Gastrocnemius medialis (tissue), 4 donors: ENCODE data around the gene ENKUR. TPM values are rescaled to one million over a fixed set of nuclear protein-coding genes. Genes with fewer than 3 reads are reported as not detected.
A peak's percentile ranks its signal among the peaks of the same experiment; 100 is the strongest.

Experiments used
- ATAC-seq, 2 donors: fragments of 150-250 bp; one replicate each; pipeline ENCODE4 v1.9.1; 2016
- DNase-seq, 2 donors: peaks; one replicate each; pipeline ENCODE4 v3.0.0-alpha.2; 2019
- H3K27ac ChIP-seq, 4 donors: fragments of 200-600 bp; sonication (generic); 1 replicate in 1 of 4; 2 replicates in 3 of 4; pipeline ENCODE4 v1.5.1; 2016 to 2018; ENCODE audit warnings: mild to moderate bottlenecking in 2 of 4, moderate library complexity in 1 of 4
- H3K27me3 ChIP-seq, 3 donors: fragments of 200-600 bp; sonication (generic) in 2 of 3; 1 replicate in 1 of 3; 2 replicates in 2 of 3; pipeline versions ENCODE4 v1.5.1 to v1.6.0; 2016 to 2019; ENCODE audit warnings: mild to moderate bottlenecking in 1 of 3, moderate library complexity in 1 of 3
- H3K36me3 ChIP-seq, 2 donors: fragments of 200-600 bp; sonication (generic) in 1 of 2; one replicate each; pipeline ENCODE4 v1.5.1; 2017 to 2018
- H3K4me1 ChIP-seq, 2 donors: fragments of 200-600 bp; sonication (generic) in 1 of 2; one replicate each; pipeline ENCODE4 v1.5.1; 2016 to 2017; ENCODE audit warnings: mild to moderate bottlenecking in 2 of 2
- H3K4me3 ChIP-seq, 4 donors: fragments of 200-600 bp; sonication (generic) in 3 of 4; 1 replicate in 1 of 4; 2 replicates in 3 of 4; pipeline ENCODE4 v1.5.1; 2016 to 2019; ENCODE audit warnings: mild to moderate bottlenecking in 2 of 4
- H3K9me3 ChIP-seq, 3 donors: fragments of 200-600 bp; sonication (generic) in 2 of 3; 1 replicate in 1 of 3; 2 replicates in 2 of 3; pipeline ENCODE4 v1.5.1; 2016 to 2019
- CTCF ChIP-seq, 5 experiments: fragments of 450-650 bp in 3 of 5; fragments of 200-600 bp in 2 of 5; sonication (generic) in 2 of 5; IDR thresholded peaks in 4 of 5; conservative IDR thresholded peaks in 1 of 5; 1 replicate in 4 of 5; 2 replicates in 1 of 5; pipeline ENCODE4 v1.5.1; 2016 to 2019; ENCODE audit warnings: antibody characterized with exemption in 5 of 5, mild to moderate bottlenecking in 3 of 5, moderate library complexity in 3 of 5
- POLR2A ChIP-seq, 2 donors: fragments of 450-650 bp; IDR thresholded peaks; one replicate each; pipeline ENCODE4 v1.6.1; 2017; ENCODE audit warnings: antibody characterized with exemption in 2 of 2, mild to moderate bottlenecking in 2 of 2, moderate library complexity in 2 of 2
- in situ Hi-C, 4 donors: fragments of 200-750 bp; cut with MboI; loops; one replicate each; pipeline versions ENCODE4 v1.15.0 to v1.8.0; 2017; ENCODE audit warnings: low sequenced_read_pairs in 4 of 4
- intact Hi-C: fragments of 100-400 bp; cut with DNase I; formaldehyde crosslinking; loops from one replicate; pipeline ENCODE4 v1.15.1; 2023; ENCODE audit warnings: low total_unique reads
- total RNA-seq, 4 donors: library from RNA; depleted of rRNA; stranded (reverse); fragments of >200 nt; gene quantifications; one replicate each; pipeline versions ENCODE4 v1.1.0 to v1.2.3, GENCODE V29; 2016

Gene ENKUR
- total RNA-seq, 4 donors from 2014 or later, result not detected

- Histone ChIP-seq H3K27ac (no peak overlapping the region), H3K4me1 (no peaks in the 10 kb centered on the region), H3K9me3 (no peaks in the 10 kb centered on the region), H3K4me3 (no peak overlapping the region), H3K36me3 (no peaks in the 10 kb centered on the region), H3K27me3 (no peaks in the 10 kb centered on the region)
- DNase-seq, result no peak
- in situ Hi-C loops, result loop anchor here (25.0 kb wide), 2 partner anchors 255 to 355 kb away; no protein-coding TSS in a partner anchor
- intact Hi-C loops, result loop anchor here (5.0 kb wide), 1 partner anchor 350 kb away; no protein-coding TSS in a partner anchor
- ATAC-seq, result no peak
- no peak for TF ChIP-seq POLR2A (IDR thresholded peaks at IDR 0.05)
- TF ChIP-seq CTCF (IDR thresholded peaks at IDR 0.05 in 4 of 5, conservative IDR thresholded peaks at IDR 0.05 in 1 of 5), result no peak
Measured at GRCh38 chr10:24992512-24993133, 23.3 kb downstream of the ENKUR start.

GRCh38 chr10:24991298-24991697 is 24.7 kb downstream of the ENKUR start:
- no peak for TF ChIP-seq POLR2A (IDR thresholded peaks at IDR 0.05)
- no peak for TF ChIP-seq CTCF (IDR thresholded peaks at IDR 0.05 in 4 of 5, conservative IDR thresholded peaks at IDR 0.05 in 1 of 5)
- DNase-seq (no peak), ATAC-seq (no peak)
- Histone ChIP-seq H3K27ac (no peak overlapping the region), H3K27me3 (no peaks in the 10 kb centered on the region), H3K36me3 (no peaks in the 10 kb centered on the region), H3K4me1 (no peaks in the 10 kb centered on the region), H3K9me3 (no peaks in the 10 kb centered on the region), H3K4me3 (no peak overlapping the region)
- intact Hi-C loops, result loop anchor here (5.0 kb wide), 1 partner anchor 349 kb away; no protein-coding TSS in a partner anchor
- in situ Hi-C loops, result loop anchor here (25.0 kb wide), 2 partner anchors 254 to 354 kb away; no protein-coding TSS in a partner anchor

GRCh38 chr10:24989867-24990266 is 26.1 kb downstream of the ENKUR start:
- intact Hi-C loops (loop anchor here (5.0 kb wide), 1 partner anchor 348 kb away; no protein-coding TSS in a partner anchor), in situ Hi-C loops (loop anchor here (10.0 to 25.0 kb wide), 3 partner anchors 253 to 353 kb away; no protein-coding TSS in a partner anchor)
- DNase-seq (no peak), ATAC-seq (no peak)
- Histone ChIP-seq H3K9me3 (no peaks in the 10 kb centered on the region), H3K27me3 (no peaks in the 10 kb centered on the region), H3K27ac (no peak overlapping the region), H3K4me1 (no peaks in the 10 kb centered on the region), H3K4me3 (no peak overlapping the region), H3K36me3 (no peaks in the 10 kb centered on the region)
- TF ChIP-seq POLR2A (IDR thresholded peaks at IDR 0.05), result no peak
- TF ChIP-seq CTCF (IDR thresholded peaks at IDR 0.05 in 4 of 5, conservative IDR thresholded peaks at IDR 0.05 in 1 of 5), result peak in 2 of 5 experiments; percentile 15 to 17

GRCh38 chr10:24988831-24989640 is 26.9 kb downstream of the ENKUR start:
- no peak for DNase-seq
- no peak for ATAC-seq
- in situ Hi-C loops (loop anchor here (10.0 to 25.0 kb wide), 3 partner anchors 252 to 352 kb away; no protein-coding TSS in a partner anchor), intact Hi-C loops (no loop called here)
- Histone ChIP-seq H3K4me3 (no peak overlapping the region), H3K4me1 (peaks cover 0 to 3% of the 10 kb centered on the region in 2 donors), H3K27me3 (no peaks in the 10 kb centered on the region), H3K36me3 (no peaks in the 10 kb centered on the region), H3K9me3 (no peaks in the 10 kb centered on the region), H3K27ac (no peak overlapping the region)
- TF ChIP-seq CTCF (IDR thresholded peaks at IDR 0.05 in 4 of 5, conservative IDR thresholded peaks at IDR 0.05 in 1 of 5), result no peak
- no peak for TF ChIP-seq POLR2A (IDR thresholded peaks at IDR 0.05)
